ENCODE measurements around the gene HDAC6.

Gene HDAC6

DNA sequence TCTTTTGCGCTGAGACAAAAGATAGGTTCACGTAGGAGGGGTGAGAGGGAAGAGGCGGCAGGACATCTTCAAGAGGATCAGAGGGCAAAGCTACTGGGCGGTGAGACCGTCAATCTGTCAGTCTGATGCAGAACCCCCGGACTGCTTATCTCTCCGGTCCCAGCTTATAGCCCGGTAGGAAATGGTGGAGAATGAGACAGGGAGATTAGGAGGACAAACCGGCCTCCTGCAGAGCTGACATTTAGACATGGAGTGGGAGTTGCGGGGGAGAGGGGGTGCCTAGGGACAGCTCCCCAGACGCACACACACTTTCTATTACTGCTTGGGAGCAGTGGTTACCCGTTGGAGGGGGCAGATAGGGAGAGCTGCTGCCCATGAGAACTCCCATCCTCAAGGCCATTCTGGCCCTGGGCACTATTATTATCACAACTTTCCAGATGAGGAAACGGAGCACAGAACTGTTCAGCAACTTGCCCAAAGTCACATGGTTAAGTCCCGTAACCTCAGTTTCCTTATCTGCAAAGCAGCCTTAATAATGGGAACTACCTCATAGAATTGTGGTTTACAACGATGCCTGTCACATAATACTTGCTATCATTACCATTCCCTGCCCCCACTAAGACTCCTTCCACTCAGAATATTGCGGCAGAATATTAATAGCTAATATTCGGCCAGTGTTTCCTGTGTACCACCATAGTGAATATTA is 1.1 kb upstream of the HDAC6 start:
- peak overlapping the region; percentile 99 for H3K27ac ChIP-seq (replicated peaks)
- no peaks in the 10 kb centered on the region for H3K27me3 ChIP-seq (ENCODE audit: insufficient read depth, poor library complexity, severe bottlenecking)
- DNase-seq (ENCODE audit: low read depth in 1 of 2, low spot score in 1 of 2) = peak in 1 of 2 experiments; percentile 30
- H3K4me3 ChIP-seq (replicated peaks; ENCODE audit: insufficient read depth, low read length) = peak overlapping the region; percentile 38
- TF ChIP-seq, protein P1, sequence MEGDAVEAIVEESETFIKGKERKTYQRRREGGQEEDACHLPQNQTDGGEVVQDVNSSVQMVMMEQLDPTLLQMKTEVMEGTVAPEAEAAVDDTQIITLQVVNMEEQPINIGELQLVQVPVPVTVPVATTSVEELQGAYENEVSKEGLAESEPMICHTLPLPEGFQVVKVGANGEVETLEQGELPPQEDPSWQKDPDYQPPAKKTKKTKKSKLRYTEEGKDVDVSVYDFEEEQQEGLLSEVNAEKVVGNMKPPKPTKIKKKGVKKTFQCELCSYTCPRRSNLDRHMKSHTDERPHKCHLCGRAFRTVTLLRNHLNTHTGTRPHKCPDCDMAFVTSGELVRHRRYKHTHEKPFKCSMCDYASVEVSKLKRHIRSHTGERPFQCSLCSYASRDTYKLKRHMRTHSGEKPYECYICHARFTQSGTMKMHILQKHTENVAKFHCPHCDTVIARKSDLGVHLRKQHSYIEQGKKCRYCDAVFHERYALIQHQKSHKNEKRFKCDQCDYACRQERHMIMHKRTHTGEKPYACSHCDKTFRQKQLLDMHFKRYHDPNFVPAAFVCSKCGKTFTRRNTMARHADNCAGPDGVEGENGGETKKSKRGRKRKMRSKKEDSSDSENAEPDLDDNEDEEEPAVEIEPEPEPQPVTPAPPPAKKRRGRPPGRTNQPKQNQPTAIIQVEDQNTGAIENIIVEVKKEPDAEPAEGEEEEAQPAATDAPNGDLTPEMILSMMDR (IDR thresholded peaks at IDR 0.05; ENCODE audit: insufficient read depth, low read length) = no peak
- TF ChIP-seq GABPA (IDR thresholded peaks at IDR 0.05; ENCODE audit: low read depth) (no peak), SPI1 (IDR thresholded peaks at IDR 0.05; ENCODE audit: borderline replicate concordance, low read depth) (no peak), POLR2AphosphoS5 (IDR thresholded peaks at IDR 0.05; ENCODE audit: low read depth) (no peak; the same call in 1 of the 2 replicates)
- TF ChIP-seq, protein P2, sequence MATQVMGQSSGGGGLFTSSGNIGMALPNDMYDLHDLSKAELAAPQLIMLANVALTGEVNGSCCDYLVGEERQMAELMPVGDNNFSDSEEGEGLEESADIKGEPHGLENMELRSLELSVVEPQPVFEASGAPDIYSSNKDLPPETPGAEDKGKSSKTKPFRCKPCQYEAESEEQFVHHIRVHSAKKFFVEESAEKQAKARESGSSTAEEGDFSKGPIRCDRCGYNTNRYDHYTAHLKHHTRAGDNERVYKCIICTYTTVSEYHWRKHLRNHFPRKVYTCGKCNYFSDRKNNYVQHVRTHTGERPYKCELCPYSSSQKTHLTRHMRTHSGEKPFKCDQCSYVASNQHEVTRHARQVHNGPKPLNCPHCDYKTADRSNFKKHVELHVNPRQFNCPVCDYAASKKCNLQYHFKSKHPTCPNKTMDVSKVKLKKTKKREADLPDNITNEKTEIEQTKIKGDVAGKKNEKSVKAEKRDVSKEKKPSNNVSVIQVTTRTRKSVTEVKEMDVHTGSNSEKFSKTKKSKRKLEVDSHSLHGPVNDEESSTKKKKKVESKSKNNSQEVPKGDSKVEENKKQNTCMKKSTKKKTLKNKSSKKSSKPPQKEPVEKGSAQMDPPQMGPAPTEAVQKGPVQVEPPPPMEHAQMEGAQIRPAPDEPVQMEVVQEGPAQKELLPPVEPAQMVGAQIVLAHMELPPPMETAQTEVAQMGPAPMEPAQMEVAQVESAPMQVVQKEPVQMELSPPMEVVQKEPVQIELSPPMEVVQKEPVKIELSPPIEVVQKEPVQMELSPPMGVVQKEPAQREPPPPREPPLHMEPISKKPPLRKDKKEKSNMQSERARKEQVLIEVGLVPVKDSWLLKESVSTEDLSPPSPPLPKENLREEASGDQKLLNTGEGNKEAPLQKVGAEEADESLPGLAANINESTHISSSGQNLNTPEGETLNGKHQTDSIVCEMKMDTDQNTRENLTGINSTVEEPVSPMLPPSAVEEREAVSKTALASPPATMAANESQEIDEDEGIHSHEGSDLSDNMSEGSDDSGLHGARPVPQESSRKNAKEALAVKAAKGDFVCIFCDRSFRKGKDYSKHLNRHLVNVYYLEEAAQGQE (IDR thresholded peaks at IDR 0.05; ENCODE audit: insufficient replicate concordance, low read depth) = no peak

DNA sequence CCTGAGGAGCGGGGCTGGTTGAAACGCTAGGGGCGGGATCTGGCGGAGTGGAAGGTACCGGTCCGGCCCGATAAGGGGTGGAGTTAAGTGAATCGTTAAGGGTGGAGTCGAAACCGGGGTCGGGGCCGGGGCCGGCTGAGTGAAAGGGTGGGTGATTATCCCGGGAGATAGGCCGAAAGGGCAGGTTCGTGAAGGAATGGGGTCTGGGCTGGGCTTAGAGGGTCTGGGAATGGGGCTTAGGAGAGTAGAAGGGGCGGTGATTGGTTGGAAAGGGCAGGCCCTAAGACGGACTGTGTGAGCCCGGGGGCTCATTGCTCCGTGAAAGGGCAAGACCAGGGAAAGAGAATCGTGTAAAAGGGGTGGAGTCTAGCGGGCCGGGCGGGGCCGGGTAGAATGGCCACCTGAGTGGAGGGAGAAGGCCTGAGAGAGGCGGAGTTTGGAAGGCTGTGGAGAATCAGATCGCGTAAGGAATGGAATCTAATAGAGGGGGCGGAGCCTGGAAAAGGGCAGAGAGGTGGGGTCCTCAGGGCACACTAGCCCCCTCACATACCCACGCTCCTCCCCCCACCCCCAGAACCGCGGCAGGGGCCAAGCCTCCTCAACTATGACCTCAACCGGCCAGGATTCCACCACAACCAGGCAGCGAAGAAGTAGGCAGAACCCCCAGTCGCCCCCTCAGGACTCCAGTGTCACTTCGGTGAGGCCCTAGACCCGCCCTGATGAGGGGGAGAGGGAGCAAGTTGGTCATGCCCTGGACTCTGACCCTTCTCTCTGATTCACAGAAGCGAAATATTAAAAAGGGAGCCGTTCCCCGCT is 430 bp downstream of the HDAC6 start:
- peak overlapping the region; percentile 96 for H3K27ac ChIP-seq (replicated peaks)
- TF ChIP-seq, protein P2 (IDR thresholded peaks at IDR 0.05; ENCODE audit: insufficient replicate concordance, low read depth) = no peak
- TF ChIP-seq POLR2AphosphoS5 (IDR thresholded peaks at IDR 0.05; ENCODE audit: low read depth) (peak; percentile 22; the same call in 1 of the 2 replicates), SPI1 (IDR thresholded peaks at IDR 0.05; ENCODE audit: borderline replicate concordance, low read depth) (no peak), GABPA (IDR thresholded peaks at IDR 0.05; ENCODE audit: low read depth) (no peak)
- TF ChIP-seq, protein P1 (IDR thresholded peaks at IDR 0.05; ENCODE audit: insufficient read depth, low read length) = no peak

DNA sequence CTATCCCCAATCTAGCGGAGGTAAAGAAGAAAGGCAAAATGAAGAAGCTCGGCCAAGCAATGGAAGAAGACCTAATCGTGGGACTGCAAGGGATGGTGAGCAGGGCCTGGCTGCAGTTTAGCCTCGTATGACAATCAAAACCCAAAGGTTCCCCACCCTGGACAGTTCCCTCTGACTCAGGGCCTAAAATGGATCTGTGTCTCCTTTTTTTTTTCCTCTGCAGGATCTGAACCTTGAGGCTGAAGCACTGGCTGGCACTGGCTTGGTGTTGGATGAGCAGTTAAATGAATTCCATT is 986 bp downstream of the HDAC6 start:
- H3K27ac ChIP-seq (replicated peaks) = peak overlapping the region; percentile 96; the same call in 1 of the 2 replicates

More for the DNA sequence above, 430 bp downstream of the HDAC6 start:
- peak; percentile 47 to 83 for DNase-seq (ENCODE audit: low read depth in 1 of 2, low spot score in 1 of 2)
- Histone ChIP-seq H3K4me3 (replicated peaks; ENCODE audit: insufficient read depth, low read length) (peak overlapping the region; percentile 58), H3K27me3 (ENCODE audit: insufficient read depth, poor library complexity, severe bottlenecking) (no peaks in the 10 kb centered on the region)

More for the DNA sequence above, 986 bp downstream of the HDAC6 start:
- H3K4me3 ChIP-seq (replicated peaks; ENCODE audit: insufficient read depth, low read length) = peak overlapping the region; percentile 58
- no peaks in the 10 kb centered on the region for H3K27me3 ChIP-seq (ENCODE audit: insufficient read depth, poor library complexity, severe bottlenecking)
- DNase-seq (ENCODE audit: low read depth in 1 of 2, low spot score in 1 of 2) = no peak
- TF ChIP-seq POLR2AphosphoS5 (IDR thresholded peaks at IDR 0.05; ENCODE audit: low read depth) = no peak
- TF ChIP-seq, protein P2 (IDR thresholded peaks at IDR 0.05; ENCODE audit: insufficient replicate concordance, low read depth) = peak; percentile 51
